ENCODE measurements around the gene CASP4.
"Not testable (repeated sequence)": the region's sequence is repeated elsewhere in the genome, so short reads cannot be mapped to it uniquely, and the experiment has no call there.

Gene CASP4

DNA sequence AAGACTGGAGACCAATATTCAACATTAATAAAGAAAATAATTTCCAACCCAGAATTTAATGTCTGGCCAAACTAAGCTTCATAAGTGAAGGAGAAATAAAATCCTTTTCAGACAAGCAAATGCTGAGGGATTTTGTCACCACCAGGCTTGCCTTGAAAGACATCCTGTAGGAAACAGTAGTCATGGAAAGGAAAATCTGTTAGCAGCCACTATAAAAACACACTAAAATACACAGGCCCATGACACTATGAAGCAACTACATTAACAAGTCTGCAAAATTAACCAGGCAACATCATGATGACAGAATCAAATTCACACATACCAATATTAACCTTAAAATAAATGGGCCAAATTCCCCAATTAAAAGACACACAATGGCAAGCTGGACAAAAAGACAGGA is 2.4 kb upstream of the CASP4 start:
- TF ChIP-seq POLR2A (IDR thresholded peaks at IDR 0.05; ENCODE audit: low read depth, low read length): no peak
- FAIRE-seq (no peak), DNase-seq (ENCODE audit: insufficient read length, low spot score) (no peak)

DNA sequence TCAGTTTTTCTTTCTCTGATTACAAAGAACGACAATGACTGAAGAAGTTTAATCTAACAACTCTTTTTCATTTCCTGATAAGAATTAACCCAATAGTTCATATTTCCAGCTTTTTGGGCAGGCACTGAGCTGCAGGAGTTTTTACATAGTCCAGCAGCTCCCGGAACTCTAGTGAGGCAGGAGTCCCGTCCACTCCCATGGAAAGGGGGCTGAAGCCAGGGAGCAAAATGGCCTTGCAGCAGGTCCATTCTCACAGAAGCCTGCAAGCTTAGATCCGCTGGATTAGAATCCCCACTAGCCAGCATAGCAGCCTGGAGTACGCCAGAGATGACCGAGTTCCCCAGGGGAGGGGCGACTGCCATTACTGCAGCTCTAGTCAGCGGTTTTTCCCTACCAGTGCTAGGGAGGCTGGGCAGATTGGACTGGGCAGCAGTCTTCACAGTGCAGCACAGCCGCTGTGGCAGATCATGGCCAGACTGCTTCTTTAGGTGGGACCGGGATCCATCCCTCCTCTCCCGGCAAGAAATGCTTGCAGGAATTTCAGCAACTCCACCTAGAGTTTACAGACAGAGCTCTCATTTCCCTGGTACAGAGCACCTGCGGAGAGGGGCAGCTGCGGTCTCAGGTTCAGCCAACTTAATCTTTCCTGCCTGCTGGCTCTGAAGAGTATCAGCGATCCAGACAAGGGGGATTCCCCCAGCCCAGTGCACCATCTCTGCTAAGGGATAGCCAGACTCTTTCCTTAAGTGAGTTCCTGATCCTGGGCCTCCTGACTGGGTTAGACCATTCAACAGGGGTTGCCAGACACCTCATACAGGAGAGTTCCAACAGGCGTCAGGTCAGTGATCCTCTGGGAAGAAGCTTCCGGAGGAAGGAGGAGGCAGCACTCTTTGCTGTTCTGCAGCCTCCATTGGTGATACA is 742 bp upstream of the CASP4 start:
- FAIRE-seq (no peak), DNase-seq (ENCODE audit: insufficient read length, low spot score) (no peak)
- no peak for TF ChIP-seq POLR2A (IDR thresholded peaks at IDR 0.05; ENCODE audit: low read depth, low read length)

DNA sequence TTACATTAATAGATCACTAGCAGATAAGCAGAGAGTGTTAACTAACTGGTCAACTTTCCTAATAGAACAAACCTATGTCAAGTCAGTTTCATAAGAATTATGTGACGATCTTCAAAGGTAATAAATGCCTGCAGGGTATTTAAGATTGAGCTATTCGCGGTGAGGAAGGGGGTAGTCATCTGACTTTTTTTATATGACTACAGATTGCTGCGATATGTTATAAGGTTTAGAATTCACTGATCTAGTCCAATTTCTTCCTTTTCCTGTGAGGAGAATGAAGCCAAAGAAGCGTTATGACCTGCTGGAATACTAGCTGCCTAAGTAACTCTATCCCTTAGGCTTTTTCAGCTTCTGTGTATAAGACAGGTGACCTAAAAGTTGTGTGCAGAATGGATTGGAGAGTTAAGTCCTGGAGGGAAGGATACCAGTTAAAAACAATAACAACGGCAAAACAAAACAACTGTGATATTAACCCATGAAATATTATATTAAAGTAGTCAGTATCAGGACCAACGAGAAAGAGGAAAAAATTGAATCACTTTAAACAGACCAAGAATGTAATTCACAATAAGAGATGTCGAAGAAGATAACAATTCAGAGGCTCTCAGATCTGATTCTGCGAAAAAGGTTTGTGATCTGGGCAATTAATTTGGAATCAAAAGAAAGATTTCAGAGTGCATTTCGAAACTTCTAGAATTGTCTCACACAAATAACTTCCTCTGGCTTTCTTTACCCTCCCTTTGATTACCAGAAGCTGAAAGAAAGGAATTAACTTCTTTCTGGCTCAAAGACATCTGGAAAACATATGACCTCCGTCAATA is 630 bp downstream of the CASP4 start:
- no peak for TF ChIP-seq POLR2A (IDR thresholded peaks at IDR 0.05; ENCODE audit: low read depth, low read length)

GRCh38 chr11:104965735-104966134 is 2.6 kb downstream of the CASP4 start:
- no peak for TF ChIP-seq POLR2A (IDR thresholded peaks at IDR 0.05; ENCODE audit: low read depth, low read length)
- no peak for FAIRE-seq
- DNase-seq (ENCODE audit: insufficient read length, low spot score): no peak

More for the DNA sequence above, 630 bp downstream of the CASP4 start:
- DNase-seq (ENCODE audit: insufficient read length, low spot score): no peak
- FAIRE-seq: peak; percentile 6

DNA sequence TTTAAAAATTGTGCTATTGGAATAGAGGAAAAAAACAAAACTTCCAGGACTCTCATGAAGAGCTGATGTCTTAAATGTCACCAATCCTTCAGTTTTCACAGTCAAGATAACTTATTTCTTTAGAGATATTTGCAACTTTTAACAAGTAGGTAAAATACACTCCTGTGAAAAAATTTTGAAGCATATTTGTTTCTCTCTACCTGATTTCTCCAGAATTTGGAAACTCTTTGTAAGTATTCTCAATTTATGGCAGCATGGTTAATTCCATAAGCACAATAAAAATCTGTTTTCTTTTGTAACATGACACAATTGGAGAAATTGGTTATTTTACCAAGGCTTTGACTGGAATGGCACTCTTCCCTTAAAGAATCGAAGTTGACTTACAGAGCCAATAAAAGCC is 4.1 kb downstream of the CASP4 start:
- no peak for DNase-seq (ENCODE audit: insufficient read length, low spot score)
- no peak for FAIRE-seq
- no peak for TF ChIP-seq POLR2A (IDR thresholded peaks at IDR 0.05; ENCODE audit: low read depth, low read length)

DNA sequence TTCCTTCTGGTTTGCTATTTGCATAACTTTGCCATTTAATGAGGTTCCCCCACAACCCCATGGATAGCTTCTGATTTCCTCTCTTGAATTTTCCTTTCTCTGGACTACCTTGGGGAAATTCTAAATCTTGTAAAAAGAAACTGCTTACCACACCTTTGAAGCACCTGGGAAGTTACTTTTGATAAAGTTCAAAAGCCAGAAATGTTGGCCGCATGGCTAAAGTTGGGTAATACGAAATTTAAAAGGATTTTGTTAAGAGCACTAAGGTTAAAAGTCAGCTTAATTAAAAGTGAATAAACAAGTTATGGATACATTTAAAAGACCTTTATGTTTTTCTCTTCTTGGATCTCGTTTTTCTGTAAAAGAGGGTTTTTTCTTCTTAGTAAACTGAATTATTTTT is 5.5 kb downstream of the CASP4 start:
- TF ChIP-seq POLR2A (IDR thresholded peaks at IDR 0.05; ENCODE audit: low read depth, low read length): no peak
- no peak for FAIRE-seq
- no peak for DNase-seq (ENCODE audit: insufficient read length, low spot score)

DNA sequence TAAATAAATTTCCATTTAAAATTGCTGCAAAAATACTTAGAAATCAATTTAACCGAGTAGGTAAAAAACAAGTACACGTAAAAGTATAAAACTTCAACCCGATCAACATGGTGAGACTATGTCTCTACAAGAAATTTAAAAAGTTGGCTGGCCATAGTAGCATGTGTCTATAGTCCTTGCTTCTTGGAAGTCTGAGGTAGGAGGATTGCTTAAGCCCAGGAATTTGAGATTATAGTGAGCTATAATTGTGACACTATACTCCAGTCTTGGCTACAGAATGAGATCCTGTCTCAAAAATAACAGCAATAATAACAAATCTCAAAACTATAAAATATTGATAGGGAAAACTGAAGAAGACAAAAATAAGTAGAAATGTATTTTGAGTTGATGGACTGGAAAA is 11.1 kb downstream of the CASP4 start:
- FAIRE-seq: no peak
- DNase-seq (ENCODE audit: insufficient read length, low spot score): no peak
- TF ChIP-seq POLR2A (IDR thresholded peaks at IDR 0.05; ENCODE audit: low read depth, low read length): no peak

GRCh38 chr11:104956528-104956927 is 11.8 kb downstream of the CASP4 start:
- DNase-seq (ENCODE audit: insufficient read length, low spot score): no peak
- no peak for TF ChIP-seq POLR2A (IDR thresholded peaks at IDR 0.05; ENCODE audit: low read depth, low read length)
- no peak for FAIRE-seq

DNA sequence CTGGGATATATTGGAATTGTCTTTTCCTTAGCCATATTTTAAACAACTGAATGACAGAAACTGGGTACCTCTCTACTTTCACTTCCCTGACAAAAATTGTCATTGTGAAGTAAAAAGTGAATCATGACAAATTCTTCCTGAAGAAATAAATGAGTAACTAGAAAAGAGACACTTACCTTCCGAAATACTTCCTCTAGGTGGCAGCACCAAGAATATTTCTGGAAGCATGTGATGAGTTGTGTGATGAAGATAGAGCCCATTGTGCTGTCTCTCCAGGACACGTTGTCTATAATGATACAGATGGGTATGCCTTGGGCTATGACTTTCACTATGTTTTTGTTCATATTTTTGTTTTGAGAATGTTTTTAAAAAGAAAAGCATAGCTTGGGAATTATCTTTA is 21.5 kb downstream of the CASP4 start:
- no peak for TF ChIP-seq POLR2A (IDR thresholded peaks at IDR 0.05; ENCODE audit: low read depth, low read length)
- FAIRE-seq (no peak), DNase-seq (ENCODE audit: insufficient read length, low spot score) (no peak)

DNA sequence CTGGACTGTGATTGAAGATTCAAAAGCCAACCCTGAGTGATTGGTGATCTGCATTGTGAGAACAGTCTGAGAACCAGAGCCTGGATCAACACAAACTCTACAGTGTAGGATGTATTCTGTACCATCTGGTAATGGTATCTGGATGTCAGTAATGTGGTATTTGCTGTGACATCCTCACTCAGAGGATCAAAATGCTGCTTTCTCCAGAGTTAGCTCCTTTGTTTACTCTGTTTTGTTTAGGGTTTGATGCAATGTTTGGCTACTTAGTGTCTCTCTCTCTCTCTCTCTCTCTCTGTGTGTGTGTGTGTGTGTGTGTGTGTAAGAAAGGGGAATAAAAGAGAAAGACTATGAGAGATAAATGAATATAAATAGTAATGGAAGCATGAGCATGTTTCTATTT is 24.3 kb downstream of the CASP4 start:
- DNase-seq (ENCODE audit: insufficient read length, low spot score): no peak
- TF ChIP-seq POLR2A (IDR thresholded peaks at IDR 0.05; ENCODE audit: low read depth, low read length): no peak
- no peak for FAIRE-seq

DNA sequence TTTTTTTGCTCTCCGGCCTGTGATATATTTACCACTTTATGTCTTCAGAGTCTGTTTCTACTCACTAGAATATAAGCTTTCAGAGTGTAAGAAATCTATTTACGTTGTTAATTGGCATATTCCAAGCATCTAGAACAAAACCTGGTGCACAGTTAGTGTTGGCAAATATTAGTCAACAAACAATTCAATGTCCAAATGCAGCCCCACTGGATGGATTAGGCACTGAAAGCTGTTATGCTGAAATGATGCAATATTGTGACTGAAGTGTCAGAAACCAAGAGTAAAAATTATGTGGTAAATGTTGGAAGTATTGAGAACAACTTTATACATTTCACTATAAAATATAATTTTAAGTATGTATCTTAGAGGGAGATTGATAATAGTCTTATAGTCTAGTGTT is 24.8 kb downstream of the CASP4 start:
- no peak for TF ChIP-seq POLR2A (IDR thresholded peaks at IDR 0.05; ENCODE audit: low read depth, low read length)
- DNase-seq (ENCODE audit: insufficient read length, low spot score): no peak
- no peak for FAIRE-seq

- no peak for TF ChIP-seq POLR2A (IDR thresholded peaks at IDR 0.05; ENCODE audit: low read depth, low read length)
- FAIRE-seq (no peak), DNase-seq (ENCODE audit: insufficient read length, low spot score) (no peak)
Measured at GRCh38 chr11:104934594-104934993, 33.8 kb downstream of the CASP4 start.

GRCh38 chr11:104934073-104934472 is 34.3 kb downstream of the CASP4 start:
- FAIRE-seq: not testable (repeated sequence)

GRCh38 chr11:104928811-104929210 is 39.6 kb downstream of the CASP4 start:
- DNase-seq (ENCODE audit: insufficient read length, low spot score) (no peak), FAIRE-seq (no peak)
- TF ChIP-seq POLR2A (IDR thresholded peaks at IDR 0.05; ENCODE audit: low read depth, low read length): no peak

More at GRCh38 chr11:104934073-104934472, 34.3 kb downstream of the CASP4 start:
- DNase-seq (ENCODE audit: insufficient read length, low spot score): not testable (repeated sequence)
